ENCODE measurements around the gene SLC13A4. TPM values are rescaled to one million over a fixed set of nuclear protein-coding genes. Genes with fewer than 3 reads are reported as not detected.

The SLC13A4 gene
- total and polyA plus RNA-seq, 8 donors = 0.31 to 1.7 (median 1.6) TPM; not detected in 5

GRCh38 chr7:135706038-135706742 lies 21.8 kb downstream of the SLC13A4 start:
- 78 to 88% (median 82%) methylated on average over 16 to 20 of the region's 20 CpGs for WGBS, 5 donors
- intact Hi-C loops (cut with DNase I; ENCODE audit: low total_unique reads) = no loop called here
- peaks cover 0 to 8% (median 0%) of the 10 kb centered on the region in 4 donors for H3K36me3 ChIP-seq

GRCh38 chr7:135704698-135705097 lies 23.3 kb downstream of the SLC13A4 start:
- intact Hi-C loops (cut with DNase I; ENCODE audit: low total_unique reads) = no loop called here
- no peak for DNase-seq
- no peaks in the 10 kb centered on the region for H3K4me1 ChIP-seq
- TF ChIP-seq POLR2A (IDR thresholded peaks at IDR 0.05) = no peak
- TF ChIP-seq EP300 (IDR thresholded peaks at IDR 0.05) = no peak
- no peak for TF ChIP-seq POLR2AphosphoS5 (IDR thresholded peaks at IDR 0.05)
- TF ChIP-seq CTCF (IDR thresholded peaks at IDR 0.05) = no peak
- no peak overlapping the region for H3K4me3 ChIP-seq
- no peak overlapping the region for H3K27ac ChIP-seq
- H3K9me3 ChIP-seq = no peaks in the 10 kb centered on the region
- no peaks in the 10 kb centered on the region for H3K27me3 ChIP-seq
- H3K36me3 ChIP-seq = peaks cover 0 to 15% (median 4%) of the 10 kb centered on the region in 4 donors
- WGBS, 5 donors = 63 to 79% (median 71%) methylated on average over 5 of the region's 5 CpGs

More at GRCh38 chr7:135706038-135706742, 21.8 kb downstream of the SLC13A4 start:
- Histone ChIP-seq H3K27me3 (no peaks in the 10 kb centered on the region), H3K9me3 (no peaks in the 10 kb centered on the region), H3K4me3 (no peak overlapping the region), H3K27ac (no peak overlapping the region), H3K4me1 (peaks cover 0 to 7% (median 5%) of the 10 kb centered on the region in 4 donors)
- DNase-seq = no peak
- no peak for TF ChIP-seq POLR2A (IDR thresholded peaks at IDR 0.05)
- TF ChIP-seq EP300 (IDR thresholded peaks at IDR 0.05) = no peak
- no peak for TF ChIP-seq CTCF (IDR thresholded peaks at IDR 0.05)
- TF ChIP-seq POLR2AphosphoS5 (IDR thresholded peaks at IDR 0.05) = no peak

- no peak for TF ChIP-seq EP300 (IDR thresholded peaks at IDR 0.05)
- no peak for TF ChIP-seq CTCF (IDR thresholded peaks at IDR 0.05)
- no peak for TF ChIP-seq POLR2AphosphoS5 (IDR thresholded peaks at IDR 0.05)
- H3K4me1 ChIP-seq = no peaks in the 10 kb centered on the region
- intact Hi-C loops (cut with DNase I; ENCODE audit: low total_unique reads) = no loop called here
- DNase-seq = no peak
- no peak overlapping the region for H3K4me3 ChIP-seq
- WGBS, 5 donors = 60 to 73% (median 63%) methylated on average over 2 of the region's 2 CpGs
- H3K27me3 ChIP-seq = no peaks in the 10 kb centered on the region
- H3K36me3 ChIP-seq = peaks cover 0 to 15% (median 4%) of the 10 kb centered on the region in 4 donors
- H3K9me3 ChIP-seq = no peaks in the 10 kb centered on the region
- no peak overlapping the region for H3K27ac ChIP-seq
These were observed 23.9 kb downstream of the SLC13A4 start for GRCh38 chr7:135704074-135704473.

DNA sequence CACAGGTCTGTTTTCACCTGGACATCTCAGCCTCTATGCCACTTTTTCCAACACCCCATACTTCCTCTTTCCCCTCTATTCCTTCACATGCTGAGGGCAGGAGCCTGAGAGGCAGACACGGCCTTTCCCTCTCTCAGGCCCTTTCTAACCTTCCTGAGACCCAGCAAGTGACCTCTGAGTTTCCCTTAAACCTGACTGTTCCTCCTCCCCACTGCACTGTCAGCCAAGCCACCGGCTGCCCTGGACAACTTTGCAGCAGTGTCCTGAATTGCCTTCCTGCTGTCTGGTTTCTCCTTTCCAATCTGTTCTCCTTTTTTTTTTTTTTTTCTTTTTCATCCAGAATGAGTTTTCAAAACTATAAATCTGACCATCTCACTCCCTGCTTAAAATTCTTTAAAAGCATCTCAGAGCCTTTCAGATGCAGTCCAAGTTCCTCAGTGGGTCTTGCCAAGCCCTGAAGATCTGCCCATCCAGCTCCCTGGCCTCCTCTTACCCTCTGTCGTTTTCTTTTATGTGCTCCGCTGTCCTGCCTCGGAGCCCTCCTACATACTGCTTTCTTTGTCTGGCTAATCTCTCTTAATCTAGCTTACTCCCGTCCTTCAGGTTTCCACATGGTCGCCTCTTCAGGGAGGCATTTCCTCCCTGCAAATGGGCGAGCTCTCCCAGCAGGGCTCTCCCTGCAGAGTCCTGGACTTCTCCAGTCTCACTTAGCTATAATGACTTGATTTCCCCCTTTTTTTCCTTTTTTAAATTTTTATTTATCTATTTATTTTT lies 30.5 kb downstream of the SLC13A4 start:
- DNase-seq = no peak
- Histone ChIP-seq H3K9me3 (no peaks in the 10 kb centered on the region), H3K4me3 (no peak overlapping the region), H3K27me3 (no peaks in the 10 kb centered on the region), H3K27ac (no peak overlapping the region), H3K4me1 (no peaks in the 10 kb centered on the region), H3K36me3 (peaks cover 0 to 42% (median 18%) of the 10 kb centered on the region in 4 donors)
- TF ChIP-seq EP300 (IDR thresholded peaks at IDR 0.05) (no peak), POLR2AphosphoS5 (IDR thresholded peaks at IDR 0.05) (no peak), POLR2A (IDR thresholded peaks at IDR 0.05) (no peak), CTCF (IDR thresholded peaks at IDR 0.05) (no peak)
- 47 to 60% (median 58%) methylated on average over 8 of the region's 8 CpGs for WGBS, 5 donors
- intact Hi-C loops (cut with DNase I; ENCODE audit: low total_unique reads) = no loop called here
